Measurements from ENCODE around the gene ACSM2A.
"Not testable (repeated sequence)": the region's sequence is repeated elsewhere in the genome, so short reads cannot be mapped to it uniquely, and the experiment has no call there.

- TF ChIP-seq POLR2A, CTCF (IDR thresholded peaks at IDR 0.05): not testable (repeated sequence)
These were observed 18.6 kb downstream of the ACSM2A start for GRCh38 chr16:20469930-20470329.
